ENCODE data around the gene CD200R1L. TPM values are rescaled to one million over a fixed set of nuclear protein-coding genes. Genes with fewer than 3 reads are reported as not detected.

The CD200R1L gene
- total and polyA plus RNA-seq, 9 of the 15 experiments (the other 6 are each of a cell fraction or from before 2014, with no cell fraction given) = not detected

GRCh38 chr3:112786002-112786590, 60.6 kb downstream of the CD200R1L start (continued):
- TF ChIP-seq ZNF639 (CRISPR knock-in tag; conservative IDR thresholded peaks at IDR 0.05 in 1 of 2, IDR thresholded peaks at IDR 0.05 in 1 of 2) = peak in 1 of 2 experiments; percentile 37; a peak in 1 of 4 replicates
- peak; percentile 82 for TF ChIP-seq HDAC2 (IDR thresholded peaks at IDR 0.05)
- peak; percentile 92 for TF ChIP-seq SOX6 (IDR thresholded peaks at IDR 0.05)
- peak; percentile 41; the same call in 1 of the 2 replicates for TF ChIP-seq ZNF384 (IDR thresholded peaks at IDR 0.05; ENCODE audit: low read depth, low read length)
- TF ChIP-seq TCF3 (CRISPR knock-in tag; IDR thresholded peaks at IDR 0.05) = peak; percentile 79
- peak; percentile 87 for TF ChIP-seq EP300 (IDR thresholded peaks at IDR 0.05; ENCODE audit: low read length)
- TF ChIP-seq DPF2 (IDR thresholded peaks at IDR 0.05) = peak; percentile 61
- TF ChIP-seq ZNF512 (tag; IDR thresholded peaks at IDR 0.05) = no peak
- TF ChIP-seq JUND (IDR thresholded peaks at IDR 0.05; ENCODE audit: borderline replicate concordance, low read depth, low read length) = 0 out of 2 replicates have a peak, but pooled peaks have one; percentile 17
- no peak for TF ChIP-seq JUND (tag; IDR thresholded peaks at IDR 0.05; ENCODE audit: borderline replicate concordance, low read depth, low read length)
- peak; percentile 21; the same call in 1 of the 2 replicates for TF ChIP-seq LEF1 (IDR thresholded peaks at IDR 0.05)
- TF ChIP-seq ESRRA (IDR thresholded peaks at IDR 0.05; ENCODE audit: borderline replicate concordance, low read depth) = peak; percentile 63; the same call in 1 of the 2 replicates
- TF ChIP-seq ZNF311 (CRISPR knock-in tag; IDR thresholded peaks at IDR 0.05) = peak; percentile 85
- peak; percentile 16 for TF ChIP-seq HMGN3 (IDR thresholded peaks at IDR 0.05; ENCODE audit: borderline replicate concordance, extremely low read depth, insufficient read length, low read depth, low read length)
- no peak for TF ChIP-seq MCM7 (IDR thresholded peaks at IDR 0.05)
- TF ChIP-seq PBX2 (CRISPR knock-in tag; IDR thresholded peaks at IDR 0.05; ENCODE audit: low read depth) = no peak
- TF ChIP-seq PBX2 (tag; conservative IDR thresholded peaks at IDR 0.05; ENCODE audit: low read depth) = no peak
- no peak for TF ChIP-seq NR2C1 (IDR thresholded peaks at IDR 0.05)
- TF ChIP-seq NR2C1 (tag; IDR thresholded peaks at IDR 0.05) = peak; percentile 23; the same call in 1 of the 2 replicates
- 0 out of 2 replicates have a peak, but pooled peaks have one; percentile 21 for TF ChIP-seq HMBOX1 (IDR thresholded peaks at IDR 0.05)
- peak in 1 of 2 experiments; percentile 45; a peak in 1 of 4 replicates for TF ChIP-seq MAZ (CRISPR knock-in tag; conservative IDR thresholded peaks at IDR 0.05 in 1 of 2, IDR thresholded peaks at IDR 0.05 in 1 of 2)
- TF ChIP-seq PML (IDR thresholded peaks at IDR 0.05; ENCODE audit: low read length) = peak; percentile 23; the same call in 1 of the 2 replicates
- peak; percentile 53 for TF ChIP-seq CC2D1A (IDR thresholded peaks at IDR 0.05)
- TF ChIP-seq CHD1 (IDR thresholded peaks at IDR 0.05; ENCODE audit: low read length) = no peak
